ENCODE data around the gene CLEC9A. TPM values are rescaled to one million over a fixed set of nuclear protein-coding genes. Genes with fewer than 3 reads are reported as not detected.

CLEC9A gene
- total RNA-seq, result not detected in 2 replicates

DNA sequence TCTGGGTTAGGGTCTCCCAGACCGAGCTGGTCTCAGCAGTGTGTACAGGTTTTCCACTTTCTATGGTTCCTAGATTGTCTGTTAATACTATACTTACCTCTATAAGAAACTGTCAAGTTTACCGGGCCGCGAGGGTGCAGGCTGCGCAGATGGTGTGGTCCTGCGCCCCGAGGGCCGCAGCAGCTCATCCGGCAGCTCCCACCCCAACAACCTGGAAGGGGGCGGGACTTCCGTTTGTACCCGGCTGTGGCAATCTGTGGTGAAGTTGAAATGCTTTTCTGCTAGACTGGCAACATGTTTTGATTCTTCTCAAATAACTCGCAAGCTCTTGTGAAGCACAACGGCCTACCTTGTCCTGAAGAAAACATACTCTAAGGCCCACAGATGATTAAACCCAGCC, at the start of gene CLEC9A:
Gene CLEC9A (plus strand): TSS at position 237 of the 400 bp plus-strand sequence. CDS start 22,006 bp downstream, outside the sequence.

DNA sequence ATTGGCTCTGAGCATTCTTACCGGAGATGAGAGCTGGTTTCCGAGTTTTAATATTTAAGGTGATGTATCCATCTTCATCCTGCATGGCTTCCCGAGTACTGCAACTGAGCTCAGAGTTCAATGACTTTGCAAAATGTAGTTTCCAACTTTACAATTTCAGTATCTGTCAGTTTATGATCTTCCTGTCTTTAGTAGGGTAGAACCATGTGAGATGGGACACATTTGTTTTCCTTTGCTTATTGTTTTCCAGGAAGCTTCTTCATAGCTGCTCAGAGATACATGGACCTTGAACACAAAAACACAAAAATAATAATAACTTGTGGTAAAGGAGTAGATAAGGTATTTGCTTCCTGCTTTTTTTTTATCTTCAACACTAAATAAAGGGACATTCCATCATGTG, 31.5 kb upstream of the CLEC9A start, which contains the start of gene CLEC1B:
Gene CLEC1B (minus strand): TSS at position 106 of the 400 bp plus-strand sequence. CDS start 21 bp downstream, at position 85.

DNA sequence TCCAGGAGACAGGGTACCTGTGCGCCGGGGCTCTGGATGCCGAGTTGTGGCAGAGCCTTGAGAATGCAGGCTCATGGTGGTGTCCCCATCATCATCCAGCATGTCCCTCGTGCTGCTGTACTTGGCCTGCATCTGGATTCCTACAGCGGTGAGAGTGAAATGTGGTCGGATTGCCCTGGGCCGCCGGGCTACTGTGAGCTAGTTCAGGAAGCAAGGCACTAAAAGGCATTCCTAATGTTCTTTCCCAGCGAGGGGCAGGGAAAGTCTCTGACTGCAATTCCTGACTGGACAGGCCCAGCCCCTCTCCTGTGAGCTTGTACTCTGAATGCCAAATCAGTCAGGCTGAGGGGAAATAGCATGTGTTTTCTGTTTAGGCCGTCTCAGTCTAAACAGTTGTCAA, 68.3 kb downstream of the CLEC9A start, which contains the start of gene CLEC1A:
Gene CLEC1A (minus strand): TSS at position 195 of the 400 bp plus-strand sequence. CDS start 63 bp downstream, at position 132.

Other genes with a start within 250 kb of the CLEC9A start
- not detected in 2 replicates for gene KLRF1, start 203.2 kb upstream of the CLEC9A start, total RNA-seq
- 15.1 and 24.2 TPM in 2 replicates for gene CLEC2B, start 161.3 kb upstream of the CLEC9A start, total RNA-seq
- not detected in 2 replicates for gene KLRF2, start 149.2 kb upstream of the CLEC9A start, total RNA-seq
- gene CLEC2A, start 98.3 kb upstream of the CLEC9A start, total RNA-seq, result not detected in 2 replicates
- gene CLEC12A, start 59.3 kb upstream of the CLEC9A start, total RNA-seq, result not detected in 2 replicates
- gene CLEC1B, start 31.6 kb upstream of the CLEC9A start, total RNA-seq, result not detected in 2 replicates
- gene CLEC12B, start 20.1 kb upstream of the CLEC9A start, total RNA-seq, result not detected in 2 replicates
- gene CLEC1A, start 68.3 kb downstream of the CLEC9A start, total RNA-seq, result under 0.01 TPM in 1 of 2 replicates, not detected in the other
- not detected in 2 replicates for gene CLEC7A, start 99.5 kb downstream of the CLEC9A start, total RNA-seq
- gene OLR1, start 141.4 kb downstream of the CLEC9A start, total RNA-seq, result 1.2 and 1.4 TPM in 2 replicates
- gene TMEM52B, start 148.3 kb downstream of the CLEC9A start, total RNA-seq, result under 0.01 and 0.56 TPM in 2 replicates
- gene GABARAPL1, start 182.2 kb downstream of the CLEC9A start, total RNA-seq, result 23.0 and 105 TPM in 2 replicates